WI38 (cell line): ENCODE results near the gene SPX.

Experiments used
- H3K4me3 ChIP-seq: 2 replicates; pipeline ENCODE4 v1.5.1; 2011; ENCODE audit warnings: low read depth, mild to moderate bottlenecking, control low read depth, low read length
- CTCF ChIP-seq: IDR thresholded peaks from 2 replicates; pipeline ENCODE4 v1.5.1; 2012; ENCODE audit warnings: low read depth, mild to moderate bottlenecking, control low read depth, low read length

The SPX gene

GRCh38 chr12:21547437-21547836, 21.3 kb downstream of the SPX start:
- no peak overlapping the region for H3K4me3 ChIP-seq
- no peak for TF ChIP-seq CTCF

DNA sequence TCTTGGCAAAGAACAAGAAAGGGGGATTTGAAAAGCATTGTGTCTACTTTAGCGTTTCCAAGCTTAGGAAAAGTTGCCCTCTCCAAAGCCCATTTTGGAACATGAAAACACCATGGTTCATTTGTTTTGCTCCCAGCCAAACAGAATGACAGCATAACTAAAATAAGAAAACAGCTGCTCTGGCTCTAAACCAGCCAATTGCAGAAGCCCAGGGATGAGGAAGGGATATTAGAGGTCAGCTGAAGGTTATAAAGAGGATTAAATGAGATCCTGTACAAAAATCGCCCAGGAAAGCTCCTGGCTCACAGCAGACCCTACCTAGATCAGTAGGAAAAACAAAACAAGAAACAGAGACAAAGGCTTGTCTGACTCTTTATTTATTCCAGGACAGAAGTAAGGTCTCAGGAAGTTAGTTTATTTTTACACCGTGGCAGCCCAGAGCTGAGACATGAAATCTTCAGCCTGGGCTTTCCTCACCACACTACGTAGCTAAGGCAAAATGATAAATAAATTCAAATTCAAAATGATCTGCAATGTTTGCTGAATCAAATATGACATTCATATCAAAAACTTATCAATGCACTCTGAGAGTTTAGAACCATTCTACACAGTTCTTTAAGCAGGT, 25.9 kb downstream of the SPX start:
- TF ChIP-seq CTCF: no peak
- no peak overlapping the region for H3K4me3 ChIP-seq

GRCh38 chr12:21552635-21553328, 26.7 kb downstream of the SPX start:
- no peak for TF ChIP-seq CTCF
- H3K4me3 ChIP-seq: no peak overlapping the region

GRCh38 chr12:21553329-21553675, 27.2 kb downstream of the SPX start:
- no peak overlapping the region for H3K4me3 ChIP-seq
- TF ChIP-seq CTCF: no peak

DNA sequence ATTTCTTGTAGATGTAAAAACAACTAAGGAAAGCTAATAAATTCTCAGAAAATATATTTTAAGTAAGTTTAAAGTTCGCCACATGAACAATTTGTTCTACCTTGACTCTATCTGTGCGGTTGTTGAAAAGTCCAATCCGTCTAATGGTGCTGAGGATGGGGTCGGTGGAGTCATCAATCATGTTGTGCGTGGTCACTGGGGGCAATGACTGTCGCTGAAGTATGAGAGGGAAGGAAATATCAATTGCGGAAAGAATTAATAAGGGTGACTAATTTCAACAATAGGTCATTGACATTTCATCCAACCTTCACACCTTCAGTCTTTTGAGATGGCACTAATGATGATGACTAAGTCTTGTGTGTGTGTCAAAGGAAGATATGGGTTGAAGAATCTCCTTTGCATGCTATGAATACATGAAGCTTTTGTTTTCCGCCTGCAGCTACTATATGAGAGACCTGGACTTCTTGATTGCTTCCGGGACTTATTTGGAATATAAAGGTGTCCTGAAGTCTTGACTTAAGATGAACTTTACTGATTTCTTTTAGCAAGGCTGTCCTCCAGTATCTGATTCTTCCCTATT, 32.1 kb downstream of the SPX start:
- no peak for TF ChIP-seq CTCF
- H3K4me3 ChIP-seq: no peak overlapping the region

DNA sequence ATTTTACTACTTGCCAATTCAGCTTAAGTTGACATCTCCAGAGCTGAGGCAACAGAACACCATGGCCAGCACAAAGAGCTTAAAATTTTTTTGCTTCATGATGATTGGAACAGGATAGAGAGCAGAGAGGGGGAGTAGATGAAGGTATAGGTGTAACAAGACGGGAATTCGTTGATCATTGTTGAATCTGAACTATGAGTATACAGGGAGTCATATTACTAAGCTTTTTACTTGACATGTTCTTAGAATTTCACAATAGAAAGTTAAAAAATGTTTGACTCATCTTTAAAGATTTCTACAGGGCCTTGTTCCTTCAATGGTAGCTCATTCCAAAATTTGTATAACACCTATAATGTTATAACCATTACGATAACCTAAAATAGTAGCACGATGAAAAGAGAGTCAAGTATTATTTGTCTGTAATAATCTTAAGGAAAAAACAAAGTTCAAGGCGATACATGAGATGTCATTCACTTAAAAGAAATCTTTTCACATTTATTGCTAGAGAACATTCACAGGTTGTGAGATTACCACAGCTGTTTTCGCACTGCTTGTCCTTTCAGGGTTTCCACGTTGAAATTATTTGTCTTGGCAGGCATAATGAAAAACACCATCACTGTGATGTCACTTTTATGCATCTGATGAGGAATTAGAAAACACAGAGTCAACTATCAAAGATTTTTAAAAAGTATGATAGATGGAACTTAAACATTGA, 33.9 kb downstream of the SPX start:
- no peak overlapping the region for H3K4me3 ChIP-seq
- no peak for TF ChIP-seq CTCF

DNA sequence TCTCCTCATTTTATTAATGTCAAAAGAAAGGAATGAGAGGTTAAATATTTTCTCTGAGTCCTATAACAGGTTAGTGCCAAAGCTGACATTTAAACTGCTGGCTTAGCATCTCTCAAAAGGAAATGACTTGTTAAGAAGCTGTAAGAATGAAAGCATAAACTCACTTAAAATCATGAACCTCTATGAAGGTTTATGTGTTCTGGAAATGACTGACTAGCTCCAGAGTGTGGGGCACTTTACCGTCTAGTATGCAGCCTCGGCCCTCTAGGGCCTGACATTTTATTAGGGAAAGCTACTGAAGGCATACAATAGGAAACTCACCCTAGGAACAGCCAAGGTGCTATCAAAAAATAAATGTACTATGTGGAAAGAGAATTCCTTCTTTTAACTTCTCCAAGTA, 35.1 kb downstream of the SPX start:
- TF ChIP-seq CTCF: no peak
- no peak overlapping the region for H3K4me3 ChIP-seq
